ENCODE measurements around the gene CARMIL3.

DNA sequence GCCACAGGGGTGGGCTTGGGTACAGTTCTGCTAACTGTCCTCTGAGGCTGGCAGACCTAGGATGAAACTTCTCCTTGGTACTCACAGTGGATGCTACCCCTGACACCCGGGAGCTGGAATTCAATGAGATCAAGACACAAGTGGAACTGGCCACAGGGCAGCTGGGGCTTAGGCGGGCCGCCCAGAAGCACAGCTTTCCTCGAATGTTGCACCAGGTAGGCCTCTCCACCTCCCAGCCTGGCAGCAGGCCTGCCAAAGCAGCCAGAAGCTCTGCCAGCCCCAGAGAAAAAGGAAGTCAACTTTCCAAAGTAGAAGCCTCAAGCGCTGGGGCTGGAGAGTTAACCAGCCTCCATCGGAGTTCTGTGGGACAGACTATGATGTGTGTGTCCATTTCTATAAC lies 65.4 kb downstream of the CARMIL3 start:
- TF ChIP-seq GATA2 (IDR thresholded peaks at IDR 0.05; ENCODE audit: low read depth, low read length) (no peak), GATA3 (IDR thresholded peaks at IDR 0.05; ENCODE audit: low read depth, low read length) (no peak)
